ENCODE data around the gene FOXA2.
"Not testable (repeated sequence)": the region's sequence is repeated elsewhere in the genome, so short reads cannot be mapped to it uniquely, and the experiment has no call there.

GRCh38 chr20:22550514-22550913 is 33.9 kb downstream of the FOXA2 start:
- TF ChIP-seq EP300, CTCF (IDR thresholded peaks at IDR 0.05): not testable (repeated sequence)

All from sigmoid colon (tissue), 4 donors.